Measurements from ENCODE around the gene CDC7. TPM values are rescaled to one million over a fixed set of nuclear protein-coding genes. Genes with fewer than 3 reads are reported as not detected.
A peak's percentile ranks its signal among the peaks of the same experiment; 100 is the strongest.

Gene CDC7
- polyA plus RNA-seq, 1 of the 3 experiments (the other 2 are of a cell fraction) = 2.6 TPM

DNA sequence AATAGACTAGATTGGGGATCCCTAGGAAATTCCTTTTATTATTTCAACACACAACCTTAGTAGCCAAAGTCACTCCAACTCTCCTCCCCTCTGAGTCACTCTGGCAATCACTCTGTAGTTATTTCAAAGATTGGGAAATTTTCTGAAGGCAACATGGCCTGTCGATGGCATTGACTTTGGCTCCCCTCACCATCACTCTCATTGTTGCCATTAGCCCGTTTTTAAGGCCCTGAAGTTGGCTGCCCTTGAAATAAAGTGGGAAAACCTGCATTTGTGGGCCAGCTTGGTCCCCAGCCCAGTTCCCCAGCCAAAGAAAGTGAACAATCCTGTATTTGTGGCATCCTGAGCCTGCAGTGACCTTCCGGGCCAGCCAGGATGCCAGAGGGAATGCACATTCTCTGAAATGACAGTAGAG, 52.5 kb downstream of the CDC7 start (continued):
- TF ChIP-seq SIN3A (IDR thresholded peaks at IDR 0.05; ENCODE audit: borderline replicate concordance, low read depth, low read length) = no peak
- TF ChIP-seq, protein P1, sequence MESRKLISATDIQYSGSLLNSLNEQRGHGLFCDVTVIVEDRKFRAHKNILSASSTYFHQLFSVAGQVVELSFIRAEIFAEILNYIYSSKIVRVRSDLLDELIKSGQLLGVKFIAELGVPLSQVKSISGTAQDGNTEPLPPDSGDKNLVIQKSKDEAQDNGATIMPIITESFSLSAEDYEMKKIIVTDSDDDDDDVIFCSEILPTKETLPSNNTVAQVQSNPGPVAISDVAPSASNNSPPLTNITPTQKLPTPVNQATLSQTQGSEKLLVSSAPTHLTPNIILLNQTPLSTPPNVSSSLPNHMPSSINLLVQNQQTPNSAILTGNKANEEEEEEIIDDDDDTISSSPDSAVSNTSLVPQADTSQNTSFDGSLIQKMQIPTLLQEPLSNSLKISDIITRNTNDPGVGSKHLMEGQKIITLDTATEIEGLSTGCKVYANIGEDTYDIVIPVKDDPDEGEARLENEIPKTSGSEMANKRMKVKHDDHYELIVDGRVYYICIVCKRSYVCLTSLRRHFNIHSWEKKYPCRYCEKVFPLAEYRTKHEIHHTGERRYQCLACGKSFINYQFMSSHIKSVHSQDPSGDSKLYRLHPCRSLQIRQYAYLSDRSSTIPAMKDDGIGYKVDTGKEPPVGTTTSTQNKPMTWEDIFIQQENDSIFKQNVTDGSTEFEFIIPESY (IDR thresholded peaks at IDR 0.05; ENCODE audit: borderline replicate concordance, low read depth) = no peak
- no peak for TF ChIP-seq RFX5 (IDR thresholded peaks at IDR 0.05; ENCODE audit: low read length)
- no peak for TF ChIP-seq TAF1 (IDR thresholded peaks at IDR 0.05; ENCODE audit: borderline replicate concordance, low read depth, low read length)
- TF ChIP-seq MAX (IDR thresholded peaks at IDR 0.05; ENCODE audit: low read depth) = no peak
- TF ChIP-seq NRF1 (IDR thresholded peaks at IDR 0.05; ENCODE audit: low read depth, low read length) = no peak
- TF ChIP-seq FOSL2 (IDR thresholded peaks at IDR 0.05; ENCODE audit: borderline replicate concordance, low read depth) = no peak

- peak; percentile 17; the same call in 1 of the 2 replicates for TF ChIP-seq RAD21 (IDR thresholded peaks at IDR 0.05; ENCODE audit: low read length)
- TF ChIP-seq GABPA (IDR thresholded peaks at IDR 0.05; ENCODE audit: low read depth) = no peak
- TF ChIP-seq, protein P2, sequence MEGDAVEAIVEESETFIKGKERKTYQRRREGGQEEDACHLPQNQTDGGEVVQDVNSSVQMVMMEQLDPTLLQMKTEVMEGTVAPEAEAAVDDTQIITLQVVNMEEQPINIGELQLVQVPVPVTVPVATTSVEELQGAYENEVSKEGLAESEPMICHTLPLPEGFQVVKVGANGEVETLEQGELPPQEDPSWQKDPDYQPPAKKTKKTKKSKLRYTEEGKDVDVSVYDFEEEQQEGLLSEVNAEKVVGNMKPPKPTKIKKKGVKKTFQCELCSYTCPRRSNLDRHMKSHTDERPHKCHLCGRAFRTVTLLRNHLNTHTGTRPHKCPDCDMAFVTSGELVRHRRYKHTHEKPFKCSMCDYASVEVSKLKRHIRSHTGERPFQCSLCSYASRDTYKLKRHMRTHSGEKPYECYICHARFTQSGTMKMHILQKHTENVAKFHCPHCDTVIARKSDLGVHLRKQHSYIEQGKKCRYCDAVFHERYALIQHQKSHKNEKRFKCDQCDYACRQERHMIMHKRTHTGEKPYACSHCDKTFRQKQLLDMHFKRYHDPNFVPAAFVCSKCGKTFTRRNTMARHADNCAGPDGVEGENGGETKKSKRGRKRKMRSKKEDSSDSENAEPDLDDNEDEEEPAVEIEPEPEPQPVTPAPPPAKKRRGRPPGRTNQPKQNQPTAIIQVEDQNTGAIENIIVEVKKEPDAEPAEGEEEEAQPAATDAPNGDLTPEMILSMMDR (IDR thresholded peaks at IDR 0.05) = peak; percentile 18; the same call in 1 of the 2 replicates
- TF ChIP-seq SMC3 (IDR thresholded peaks at IDR 0.05; ENCODE audit: low read depth, low read length) = no peak
- no peak for TF ChIP-seq FOXM1 (IDR thresholded peaks at IDR 0.05; ENCODE audit: low read depth)
- TF ChIP-seq, protein P1 (IDR thresholded peaks at IDR 0.05; ENCODE audit: borderline replicate concordance, low read depth) = no peak
- no peak for TF ChIP-seq POLR2AphosphoS5 (IDR thresholded peaks at IDR 0.05; ENCODE audit: low read depth, low read length)
- no peak for TF ChIP-seq NRF1 (IDR thresholded peaks at IDR 0.05; ENCODE audit: low read depth, low read length)
- TF ChIP-seq RXRA (IDR thresholded peaks at IDR 0.05; ENCODE audit: borderline replicate concordance, low read depth) = no peak
- TF ChIP-seq TCF12 (IDR thresholded peaks at IDR 0.05) = no peak
- TF ChIP-seq ELF1 (IDR thresholded peaks at IDR 0.05) = no peak
- Histone ChIP-seq H3K4me2 (no peak overlapping the region), H3K9me3 (no peaks in the 10 kb centered on the region), H3K9me2 (no peaks in the 10 kb centered on the region), H3F3A (replicated peaks; ENCODE audit: insufficient read depth) (no peaks in the 10 kb centered on the region), H2AFZ (ENCODE audit: low read depth) (peak overlapping the region; percentile 18; the same call in 1 of the 2 replicates), H3K9ac (no peak overlapping the region), H3K79me2 (ENCODE audit: insufficient read depth) (no peaks in the 10 kb centered on the region), H3K4me1 (ENCODE audit: control insufficient read depth in 1 of 2, insufficient read depth in 2 of 2, low read depth in 1 of 2, low read length in 1 of 2) (peaks cover 0 to 10% of the 10 kb centered on the region in 2 experiments; a peak in 1 of 4 replicates), H3K36me3 (replicated peaks in 1 of 2; ENCODE audit: control insufficient read depth in 1 of 2, insufficient read depth in 2 of 2, low read length in 1 of 2) (no peaks in the 10 kb centered on the region), H3K27me3 (ENCODE audit: insufficient read depth) (no peaks in the 10 kb centered on the region), H3K27ac (ENCODE audit: low read depth in 2 of 2, low read length in 1 of 2) (no peak overlapping the region), H4K20me1 (ENCODE audit: insufficient read depth) (no peaks in the 10 kb centered on the region), H3K4me3 (ENCODE audit: low read depth in 2 of 2, low read length in 1 of 2) (no peak overlapping the region)
- WGBS (ENCODE audit: low lambda C conversion rate) = 22% methylated on average over 7 of the region's 7 CpGs
- no peak for DNase-seq
- CTCF ChIA-PET = interaction anchor here (0.7 kb wide), 1 partner anchor 49 kb away, joined by 3 read pairs; no protein-coding TSS in a partner anchor
- POLR2A ChIA-PET = no interaction called here
These were observed 54.6 kb downstream of the CDC7 start for GRCh38 chr1:91555074-91555730.

Data from SK-N-SH (cell line).